ENCODE measurements around the gene BRPF3.

BRPF3 gene

DNA sequence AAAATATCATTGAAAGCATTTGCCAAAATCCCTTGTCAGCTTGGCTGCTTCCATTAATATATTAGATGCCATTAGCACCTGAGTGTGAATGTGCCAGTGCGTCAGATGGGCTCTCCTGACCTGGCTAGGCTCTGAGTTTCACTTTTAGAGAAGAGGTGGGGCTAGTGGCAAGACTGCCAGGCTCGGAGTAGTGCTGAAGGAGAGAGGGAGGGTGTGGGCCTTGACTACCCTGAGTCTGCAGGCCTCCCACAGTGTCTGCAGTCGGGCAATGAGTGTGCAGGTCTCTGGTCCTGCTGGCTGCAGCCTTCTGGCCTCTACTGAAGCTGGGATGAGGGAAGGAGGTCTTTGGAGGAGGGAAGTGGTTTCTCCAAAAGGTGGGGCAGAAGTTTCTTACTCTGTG lies 38.8 kb downstream of the BRPF3 start:
- no peak for DNase-seq

DNA sequence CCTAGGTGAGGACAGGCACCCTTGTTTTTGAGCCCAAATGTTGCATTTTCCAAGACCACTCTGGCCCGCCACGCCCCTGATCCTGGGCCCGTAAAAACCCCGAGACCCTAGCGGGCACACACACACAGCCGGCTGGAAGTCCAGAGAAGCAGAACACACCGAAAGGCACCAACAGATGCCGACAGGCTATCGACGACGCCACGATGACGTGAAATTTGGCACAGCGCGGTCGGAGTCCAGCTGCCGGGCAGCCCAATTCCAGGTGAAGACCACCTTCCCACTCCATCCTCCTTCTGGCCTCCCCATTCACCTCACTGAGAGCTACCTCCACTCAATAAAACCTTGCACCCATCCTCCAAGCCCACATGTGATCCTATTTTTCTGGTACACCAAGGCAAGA lies 39.3 kb downstream of the BRPF3 start:
- DNase-seq: no peak

DNA sequence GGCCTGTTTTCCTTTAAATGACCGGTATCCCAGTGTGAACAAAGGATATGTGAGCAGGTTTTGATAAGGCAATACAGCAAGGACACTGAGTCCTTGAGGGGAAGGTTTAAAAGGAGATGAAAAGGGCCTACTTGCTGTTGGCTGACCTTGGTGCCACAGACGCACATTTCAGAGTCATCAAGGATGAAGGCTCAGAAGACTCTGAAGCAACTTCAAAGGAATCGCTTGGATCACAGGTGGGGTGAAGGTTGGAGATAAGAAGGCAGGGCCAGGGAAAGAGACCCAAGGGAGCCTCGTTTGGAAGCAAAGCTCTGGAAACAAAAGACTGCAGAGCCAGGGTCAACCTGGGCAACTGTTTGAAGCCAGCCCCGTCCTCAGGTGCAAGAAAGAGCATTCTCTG lies 43.2 kb downstream of the BRPF3 start:
- no peak for DNase-seq

DNA sequence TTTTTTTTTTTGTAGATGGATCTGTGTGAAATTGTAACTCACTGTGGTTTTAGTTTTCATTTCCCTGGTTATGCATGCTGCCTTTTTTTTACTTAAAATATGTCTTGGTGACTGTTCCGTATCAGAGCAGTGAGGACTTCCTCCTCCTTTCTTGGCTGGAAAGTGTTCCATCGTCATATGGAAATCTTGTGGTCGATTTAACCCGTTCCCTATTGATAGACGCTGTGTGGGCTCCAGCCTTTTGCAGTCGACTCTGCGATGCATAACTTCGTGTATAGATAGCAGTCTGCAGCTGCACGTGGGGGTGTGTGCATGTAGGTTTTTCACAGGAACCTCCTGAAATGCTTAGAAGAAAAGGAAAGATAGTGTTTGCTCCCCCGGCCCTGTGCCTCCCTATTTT lies 45.2 kb downstream of the BRPF3 start:
- DNase-seq: no peak

DNA sequence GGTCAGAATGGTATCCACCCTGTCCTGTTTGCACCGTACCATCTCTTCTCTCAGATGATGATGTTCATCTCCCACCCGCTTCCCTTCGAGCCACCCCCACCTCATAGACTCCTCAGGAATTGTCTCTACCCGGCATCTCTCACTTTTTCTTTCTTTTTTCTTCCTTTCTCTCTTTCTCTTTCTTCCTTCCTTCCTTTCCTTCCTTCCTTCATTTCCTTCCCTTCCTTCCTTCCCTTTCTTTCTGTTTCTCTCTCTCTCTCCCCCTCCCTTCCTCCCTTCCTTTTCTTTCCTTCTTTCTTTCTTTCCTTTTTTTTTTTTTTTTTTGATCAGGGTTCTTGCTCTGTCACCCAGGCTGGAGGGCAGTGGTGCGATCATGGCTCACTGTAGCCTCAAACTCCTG lies 45.6 kb downstream of the BRPF3 start:
- no peak for DNase-seq

DNA sequence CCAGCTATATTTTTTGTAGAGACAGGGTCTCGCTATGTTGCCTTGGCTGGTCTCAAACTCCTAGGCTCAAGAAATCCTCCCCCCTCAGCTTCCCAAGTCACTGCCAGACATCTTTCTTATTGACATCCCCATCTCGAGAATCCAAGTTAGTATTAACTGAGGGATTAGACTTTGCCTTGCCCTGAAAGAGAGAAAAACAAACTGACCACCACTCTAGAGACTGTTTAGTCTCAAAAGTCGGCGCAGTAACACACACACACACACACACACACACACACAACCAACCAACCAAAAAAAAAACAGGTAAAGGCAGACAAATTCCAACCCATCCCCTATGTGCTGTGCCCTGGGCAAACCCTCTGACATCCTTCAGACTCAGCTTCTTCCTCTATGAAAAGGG lies 46.1 kb downstream of the BRPF3 start:
- no peak for DNase-seq

DNA sequence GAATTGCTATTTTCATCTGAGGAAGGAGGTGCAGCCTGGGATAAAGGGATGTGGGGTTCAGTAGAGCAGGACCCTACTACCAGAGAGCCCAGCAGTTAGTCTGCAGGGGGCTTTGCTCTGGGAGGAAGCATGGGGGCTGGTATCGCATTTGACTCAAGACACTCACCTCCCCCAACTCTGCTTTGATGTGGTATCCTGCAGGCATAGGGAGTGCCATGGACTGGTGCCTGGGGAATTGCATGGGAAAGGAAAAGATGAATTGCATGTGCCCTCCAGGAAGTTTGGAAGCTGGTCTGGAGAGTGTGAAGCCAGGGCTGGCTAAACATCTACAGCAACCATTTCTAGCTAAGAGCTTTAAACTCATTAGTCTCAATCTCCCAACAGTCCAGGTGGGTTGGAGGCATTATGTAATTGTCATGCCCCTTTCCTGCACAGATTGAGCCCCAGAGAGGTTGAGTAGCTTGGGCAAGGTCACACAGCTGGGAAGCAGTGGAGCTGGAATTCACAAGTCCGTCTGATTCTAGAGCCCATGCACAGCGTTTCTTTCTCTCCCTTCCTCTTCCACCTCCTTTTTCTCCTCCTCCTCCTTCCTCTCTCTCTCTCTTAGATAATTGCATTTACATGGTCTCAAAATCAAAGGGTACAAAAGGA lies 47.1 kb downstream of the BRPF3 start:
- DNase-seq: no peak

DNA sequence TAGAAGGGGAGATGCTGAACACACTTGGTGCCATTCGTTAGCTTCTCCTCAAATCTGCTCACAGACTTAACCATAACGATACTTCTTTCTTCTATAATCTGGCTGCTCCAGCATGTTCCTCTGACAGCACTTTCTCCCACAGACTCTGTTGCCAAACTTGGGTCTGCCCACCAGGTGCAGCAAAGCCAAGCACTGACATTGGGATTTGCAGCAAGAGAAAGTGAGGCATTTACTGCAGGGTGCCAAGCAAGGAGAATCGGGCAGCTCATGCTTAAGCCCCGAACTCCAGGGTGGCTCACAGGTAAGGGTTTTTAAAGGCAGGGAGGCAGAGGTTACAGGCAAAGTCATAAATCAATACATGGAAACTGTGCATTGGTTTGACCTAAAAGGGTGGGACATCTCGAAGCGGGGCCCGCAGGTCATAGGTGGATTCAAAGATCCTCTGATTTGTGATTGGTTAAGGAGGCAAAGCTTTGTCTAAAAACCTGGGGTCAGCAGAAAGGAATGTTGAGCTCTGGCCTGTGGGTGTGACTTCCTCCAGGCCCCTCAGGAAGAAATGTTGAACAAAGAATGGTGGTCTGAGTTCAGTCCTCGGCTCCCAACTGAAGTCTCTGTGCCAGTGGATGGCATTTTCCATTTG lies 48.2 kb downstream of the BRPF3 start:
- DNase-seq: no peak

DNA sequence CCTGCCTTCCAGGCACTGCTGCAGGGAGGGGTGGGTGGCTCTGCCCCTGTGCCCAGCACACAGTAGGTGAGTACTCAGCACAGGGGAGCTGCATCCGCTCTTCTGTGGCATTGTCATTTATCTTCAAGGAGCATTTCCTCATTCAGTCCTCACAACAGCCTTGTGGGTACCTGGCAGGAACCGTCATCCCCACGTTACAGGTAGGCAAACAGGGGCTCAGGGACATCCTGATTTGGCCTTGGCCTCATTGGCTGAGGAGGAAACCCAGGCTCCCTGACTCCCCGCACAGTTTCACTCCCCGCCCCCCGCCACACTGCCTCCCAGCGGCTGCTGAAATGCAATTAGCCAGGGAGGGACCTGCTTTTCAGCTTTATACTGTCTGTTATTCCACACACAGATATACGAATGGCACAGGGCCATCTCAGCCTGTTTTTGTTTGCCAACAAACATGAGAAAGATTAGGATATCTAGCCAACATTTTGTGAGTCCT lies 49.1 kb downstream of the BRPF3 start:
- no peak for DNase-seq

DNA sequence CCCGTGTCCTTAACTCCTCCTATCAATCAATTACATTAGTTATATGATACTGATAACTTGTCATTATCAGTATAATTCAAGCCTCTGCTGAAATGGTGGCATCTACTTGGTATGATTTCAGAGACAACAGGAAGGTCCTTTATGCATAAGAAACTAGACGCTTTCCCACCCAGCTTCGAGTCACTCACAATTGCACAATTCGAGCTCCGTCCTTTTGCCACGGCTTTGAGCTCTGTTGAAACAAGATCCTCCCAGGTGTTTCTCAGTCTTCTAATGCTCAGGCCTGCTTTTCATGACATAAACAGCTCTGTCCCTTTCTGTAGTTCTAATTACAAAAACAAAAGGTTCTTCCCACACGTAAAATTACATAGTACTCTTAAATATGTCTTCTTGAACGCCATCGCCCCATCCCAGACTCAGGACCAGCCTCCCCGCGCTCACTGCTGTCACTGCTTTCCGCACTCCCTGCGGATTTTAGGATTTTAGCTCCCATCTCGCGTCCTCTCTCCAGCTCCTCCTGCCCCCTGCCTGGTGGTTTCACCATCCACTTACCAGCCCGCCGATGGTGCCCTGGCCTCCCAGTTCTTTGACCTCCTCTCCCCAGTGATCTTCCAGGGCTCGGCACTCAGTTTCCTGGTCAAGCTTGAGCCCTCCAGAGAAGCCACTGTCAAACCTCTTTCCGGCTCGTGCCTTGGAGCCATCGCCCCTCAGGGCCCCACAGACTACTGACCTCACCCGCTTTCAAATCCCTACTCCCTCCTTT lies 50.1 kb downstream of the BRPF3 start:
- no peak for DNase-seq

DNA sequence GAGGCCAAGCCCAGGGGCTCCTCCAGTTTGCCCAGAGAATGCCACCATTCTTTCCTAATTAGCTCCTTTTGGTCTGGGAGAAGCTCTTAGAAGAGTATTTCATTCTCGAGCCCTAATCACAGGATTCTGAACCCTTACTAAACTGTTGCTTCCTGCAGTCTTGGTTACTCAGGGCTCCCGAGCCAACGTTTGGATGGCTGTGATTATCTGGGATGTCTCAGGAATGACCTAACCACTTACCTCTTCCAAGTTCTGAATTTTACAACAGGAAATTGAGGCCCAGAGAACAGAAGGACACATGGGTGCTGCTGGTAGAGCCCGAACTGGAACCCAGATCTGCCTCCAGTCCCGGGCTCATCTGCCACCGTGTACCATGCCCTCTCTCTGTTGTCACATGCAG lies 51.1 kb downstream of the BRPF3 start:
- no peak for DNase-seq

DNA sequence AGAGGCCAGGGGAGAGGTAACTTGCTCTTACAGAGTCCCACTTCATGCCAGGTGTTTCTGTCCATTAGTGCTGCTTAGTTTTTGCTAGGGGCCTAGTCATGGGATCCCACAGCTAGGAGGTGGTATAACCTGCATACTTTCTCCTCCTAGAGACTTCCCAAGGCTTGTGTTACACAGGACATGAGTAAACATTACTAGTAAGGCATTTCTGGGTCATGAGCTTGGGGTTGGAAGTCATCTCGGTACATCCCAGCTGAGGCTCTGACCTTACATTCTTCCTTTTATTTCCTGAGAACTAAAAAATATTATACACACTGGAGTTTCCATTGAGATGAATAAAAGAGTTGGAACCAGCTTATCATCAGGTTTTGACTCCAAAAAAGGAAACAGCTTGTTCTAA lies 52.4 kb downstream of the BRPF3 start:
- no peak for DNase-seq

DNA sequence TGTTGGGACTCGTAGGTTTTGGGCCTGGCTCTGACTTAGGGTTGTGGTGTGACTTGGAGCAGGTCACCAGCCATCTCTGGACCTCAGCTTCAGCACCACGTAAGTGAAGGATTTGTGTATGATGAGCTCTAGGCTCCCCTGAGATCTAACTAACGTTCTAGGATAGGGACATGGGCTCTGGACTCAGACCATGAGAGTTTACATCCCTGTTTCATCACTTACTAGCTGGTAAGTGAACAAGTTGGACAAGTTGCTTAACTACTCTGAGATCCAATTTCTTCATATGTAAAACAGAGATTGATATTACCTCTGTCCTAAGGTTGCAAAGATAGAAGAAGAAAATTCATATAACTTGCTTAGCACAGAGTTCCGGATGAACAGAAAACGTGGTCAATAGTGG lies 53.0 kb downstream of the BRPF3 start:
- no peak for DNase-seq

DNA sequence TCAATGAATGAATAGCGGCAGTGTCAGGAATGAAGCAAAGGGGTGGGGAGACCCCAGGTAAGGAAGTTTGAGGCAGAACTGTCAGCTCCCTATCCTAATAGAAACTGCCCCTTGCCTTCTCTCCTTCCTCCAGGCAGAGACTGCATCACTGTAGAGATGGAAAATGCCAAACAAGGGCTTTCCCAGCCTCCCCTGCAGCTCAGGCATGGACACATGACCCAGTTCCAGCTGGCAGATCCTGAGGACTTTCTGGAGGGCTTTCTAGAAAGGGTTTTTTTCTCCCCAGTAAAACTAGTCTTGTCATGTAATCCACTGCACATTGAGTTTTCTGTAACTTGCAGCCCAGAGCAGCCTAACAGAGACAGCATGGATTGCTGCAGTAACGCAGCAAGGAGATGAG lies 55.5 kb downstream of the BRPF3 start:
- DNase-seq: no peak

DNA sequence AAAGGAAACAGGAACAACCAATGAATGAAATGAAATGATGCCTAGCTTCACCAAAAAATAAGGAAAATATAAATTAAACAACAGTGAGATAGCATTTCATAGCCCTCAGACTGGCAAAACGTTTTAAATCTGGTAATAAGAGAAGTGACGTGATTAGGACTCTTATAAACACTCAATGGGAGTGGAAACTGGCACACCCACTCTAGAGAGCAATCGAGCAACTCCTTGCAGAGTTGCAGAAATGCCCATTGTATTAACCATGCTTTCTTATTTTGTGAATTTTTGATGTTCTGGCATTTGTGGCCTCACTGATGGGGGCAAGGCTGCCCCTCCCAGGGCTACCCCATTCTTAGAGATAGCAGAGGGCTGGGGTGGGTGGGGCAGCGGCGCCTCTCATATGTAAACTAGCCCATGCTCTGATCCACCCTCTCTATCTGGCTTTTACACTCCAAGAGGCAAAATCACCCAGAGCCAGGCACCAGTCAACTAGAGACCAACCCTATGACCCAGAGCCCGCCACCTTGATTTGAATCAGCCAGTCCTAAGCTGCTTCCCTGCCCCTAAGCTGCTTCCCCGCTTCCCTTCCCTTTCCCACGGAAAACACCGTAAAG lies 67.0 kb downstream of the BRPF3 start:
- DNase-seq: no peak

DNA sequence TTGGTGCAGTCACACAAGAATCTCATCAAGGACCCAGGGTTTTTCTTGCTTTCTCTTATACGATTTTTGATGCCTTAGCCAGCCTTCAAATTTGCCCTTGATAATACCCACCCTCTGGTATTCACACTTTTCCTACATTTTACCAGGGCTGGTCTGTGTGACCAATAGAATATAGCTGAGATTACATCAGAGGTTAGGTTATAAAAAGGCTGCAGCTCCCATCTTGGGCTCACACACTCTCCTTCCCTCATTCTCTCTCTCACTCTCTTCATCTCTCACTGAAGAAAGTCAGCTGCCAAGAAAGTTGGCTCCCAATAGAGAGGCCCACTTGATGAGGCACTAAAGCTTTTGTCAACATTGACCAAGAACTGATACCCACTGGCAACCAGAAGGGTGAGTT lies 69.2 kb downstream of the BRPF3 start:
- no peak for DNase-seq

DNA sequence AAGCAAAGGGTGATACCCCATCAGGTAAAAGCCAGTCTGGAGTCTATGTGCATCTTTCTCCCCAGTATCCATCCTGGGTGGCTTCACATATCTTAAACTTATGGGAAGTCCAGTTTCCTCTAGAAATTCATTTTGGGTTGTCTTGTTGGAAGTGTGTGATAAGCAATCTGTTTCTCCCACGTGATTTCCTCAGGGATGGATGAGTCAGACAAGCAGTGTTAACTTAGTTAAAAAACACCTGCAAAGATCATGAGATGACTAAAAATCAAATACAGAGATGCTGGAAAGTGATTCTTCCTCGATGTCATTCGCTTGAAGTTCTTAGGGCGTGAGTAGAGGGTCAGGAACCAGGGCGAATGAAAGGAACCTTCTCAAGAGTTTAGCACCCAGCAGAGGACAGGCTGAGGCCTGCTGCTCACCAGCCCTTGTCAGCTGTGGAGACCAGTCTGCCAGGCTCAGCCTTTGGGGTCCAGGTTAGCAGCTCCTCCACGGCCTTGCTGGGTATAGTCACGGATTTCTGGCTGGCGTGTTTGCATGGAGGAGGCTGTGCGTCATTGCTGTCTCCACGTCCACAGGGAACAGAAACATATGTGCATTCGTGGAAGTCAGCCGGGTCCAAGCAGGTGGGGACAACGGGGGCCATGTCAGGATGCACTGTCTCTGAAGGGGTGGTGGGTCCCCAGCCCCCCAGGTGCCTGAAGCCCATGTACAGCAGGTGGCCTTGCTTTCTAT lies 70.5 kb downstream of the BRPF3 start:
- DNase-seq: no peak

DNA sequence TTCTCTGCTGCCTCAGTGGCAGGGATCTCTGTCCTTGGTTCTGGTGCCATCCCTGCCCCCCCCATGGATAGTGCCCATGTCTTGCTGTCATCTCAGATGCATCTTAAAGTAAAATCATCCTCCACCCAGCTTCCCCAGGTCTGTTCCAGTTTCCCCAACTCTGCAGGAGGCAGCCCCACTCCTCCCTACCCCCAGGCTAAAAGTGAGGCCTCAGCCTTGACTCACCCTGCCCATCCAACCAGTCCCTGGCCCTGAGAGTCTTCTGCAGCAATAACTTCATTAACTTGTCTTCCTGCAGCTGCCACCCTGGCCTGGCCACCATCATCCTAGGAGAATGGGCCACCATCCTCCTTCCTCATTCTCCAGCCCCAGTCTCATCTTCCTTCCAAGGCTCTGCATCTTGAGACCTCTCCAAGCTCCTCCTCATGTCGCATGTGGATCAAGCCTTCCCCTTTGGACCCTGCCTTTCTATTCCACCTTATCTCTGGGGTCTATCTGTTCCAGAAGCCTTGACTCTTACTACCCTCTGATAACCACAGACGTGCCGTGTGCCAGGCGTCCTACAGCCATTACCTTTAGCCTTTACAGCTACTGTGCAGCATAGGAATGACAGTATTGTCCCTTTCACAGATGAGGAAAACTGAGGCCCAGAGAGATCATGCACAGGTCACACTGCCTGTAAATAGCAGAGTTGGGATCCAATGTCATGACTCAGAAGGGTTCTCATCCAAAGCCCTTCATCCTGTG lies 71.4 kb downstream of the BRPF3 start:
- DNase-seq: no peak

DNA sequence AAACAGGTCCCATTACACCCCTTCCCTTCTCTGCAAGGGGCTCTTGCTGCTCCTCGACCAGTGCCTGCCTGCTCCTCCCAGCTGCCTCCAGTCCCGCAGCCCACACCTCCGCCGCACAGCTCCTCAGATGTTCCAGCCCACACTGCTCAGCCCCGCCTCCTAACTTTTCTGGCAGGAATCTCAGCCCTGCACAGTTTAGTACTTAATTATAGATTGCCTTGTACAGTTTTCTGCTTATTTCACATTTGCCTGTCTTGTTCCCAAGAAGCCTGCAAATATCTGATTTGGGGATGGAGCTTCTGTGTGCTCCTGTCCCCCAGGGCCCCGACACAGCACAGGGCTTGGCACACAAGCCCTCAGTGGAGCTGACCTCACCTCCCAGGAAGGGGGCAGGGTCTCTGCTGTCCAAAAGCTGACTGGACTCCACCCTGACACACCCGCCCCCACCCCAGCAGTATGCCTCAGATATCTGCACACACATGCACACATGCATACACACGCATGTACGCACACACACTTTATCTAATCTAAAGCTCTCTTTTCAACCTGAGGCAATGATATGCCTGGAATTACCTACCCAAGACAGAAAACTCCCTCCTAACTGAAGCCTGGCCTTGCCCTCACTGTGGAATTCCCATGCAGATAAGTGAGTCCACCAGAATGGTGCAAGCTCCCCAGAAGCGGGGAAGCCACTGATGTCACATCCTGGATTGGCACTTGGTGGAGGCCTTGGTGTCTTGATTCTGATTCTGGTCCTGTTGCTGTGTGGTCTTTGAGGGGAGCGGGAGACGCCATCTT lies 72.1 kb downstream of the BRPF3 start:
- DNase-seq: no peak

DNA sequence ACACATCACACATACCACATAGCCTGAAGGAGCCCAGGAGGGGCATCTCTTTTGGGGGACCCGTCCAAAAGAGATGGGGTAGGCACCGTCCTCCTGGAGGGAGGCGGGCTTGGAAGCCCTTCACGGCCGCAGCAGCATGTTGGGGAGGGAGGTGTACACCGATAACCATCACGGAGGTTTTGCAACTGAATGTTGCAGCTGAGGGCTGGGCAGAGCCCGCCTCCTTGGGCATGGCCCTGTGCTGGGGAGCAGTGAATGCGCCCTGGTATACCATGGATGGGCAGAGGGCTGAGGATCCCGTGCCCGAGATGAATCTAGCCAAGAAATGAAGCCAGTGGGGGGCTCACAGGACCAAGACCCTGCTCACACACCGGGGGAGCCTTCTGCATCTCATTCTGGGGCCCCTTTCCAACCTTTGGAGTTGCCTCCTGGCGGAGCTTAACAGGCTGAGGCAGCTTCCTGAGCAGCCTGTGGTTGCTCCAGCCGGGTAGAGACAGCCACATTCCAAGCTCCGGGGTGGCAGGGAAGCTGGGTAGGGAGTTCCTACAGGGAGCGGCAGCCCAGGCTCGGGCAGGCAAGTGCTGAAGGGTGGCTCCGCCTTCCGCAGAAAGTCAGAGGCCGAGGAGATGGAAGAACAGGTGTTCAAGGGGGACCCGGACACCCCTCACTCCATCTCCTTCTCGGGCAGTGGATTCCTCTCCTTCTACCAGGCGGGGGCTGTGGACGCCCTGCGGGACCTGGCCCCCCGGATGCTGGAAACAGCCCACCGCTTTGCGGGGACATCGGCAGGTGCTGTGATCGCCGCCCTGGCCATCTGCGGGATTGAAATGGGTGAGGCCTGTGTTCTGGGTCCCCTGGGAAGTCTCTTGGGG lies 73.5 kb downstream of the BRPF3 start, which contains the start of gene PNPLA1:
PNPLA1 (plus strand) TSS at position 227 of the 872 bp plus-strand sequence; CDS start at position 627, 400 bp downstream.
- no peak for DNase-seq
